Sigmoid colon (tissue), 7 donors: ENCODE measurements around the gene CPN1. TPM values are rescaled to one million over a fixed set of nuclear protein-coding genes. Genes with fewer than 3 reads are reported as not detected.

Experiments
- DNase-seq: peaks from one replicate; pipeline ENCODE4 v3.0.0-alpha.2; 2019
- H3K27ac ChIP-seq, 4 donors: fragments of 200-600 bp; sonication (generic); one replicate each; pipeline ENCODE4 v1.5.1; 2016 to 2019; ENCODE audit warnings: mild to moderate bottlenecking in 1 of 4
- H3K27me3 ChIP-seq, 3 donors: fragments of 200-600 bp; sonication (generic); one replicate each; pipeline ENCODE4 v1.5.1; 2019; ENCODE audit warnings: mild to moderate bottlenecking in 1 of 3
- H3K36me3 ChIP-seq, 4 donors: fragments of 200-600 bp; sonication (generic); one replicate each; pipeline ENCODE4 v1.5.1; 2016 to 2019
- H3K4me1 ChIP-seq, 4 donors: fragments of 200-600 bp; sonication (generic); one replicate each; pipeline ENCODE4 v1.5.1; 2017 to 2019
- H3K4me3 ChIP-seq, 4 donors: fragments of 200-600 bp; sonication (generic); one replicate each; pipeline ENCODE4 v1.5.1; 2017 to 2019; ENCODE audit warnings: mild to moderate bottlenecking in 2 of 4, moderate library complexity in 1 of 4
- H3K9me3 ChIP-seq, 4 donors: fragments of 200-600 bp in 3 of 4; sonication (generic) in 3 of 4; one replicate each; pipeline versions ENCODE4 v1.5.1 to v1.6.1; 2013 to 2019
- EP300 ChIP-seq, 4 donors: sonication (generic); formaldehyde crosslinking; IDR thresholded peaks; one replicate each; pipeline ENCODE4 v1.6.1; 2017; ENCODE audit warnings: antibody characterized with exemption in 4 of 4
- POLR2A ChIP-seq, 2 donors: fragments of 450-650 bp; IDR thresholded peaks; one replicate each; pipeline ENCODE4 v1.6.1; 2016; ENCODE audit warnings: antibody characterized with exemption in 2 of 2, mild to moderate bottlenecking in 2 of 2, moderate library complexity in 2 of 2
- POLR2AphosphoS5 ChIP-seq, 4 donors: sonication (generic); formaldehyde crosslinking; IDR thresholded peaks; one replicate each; pipeline ENCODE4 v1.6.1; 2017; ENCODE audit warnings: antibody characterized with exemption in 4 of 4
- WGBS, 2 donors: extraction: QIAGEN DNeasy Blood & Tissue Kit; methylation state at CpG; one replicate each; pipeline ENCODE4 v1.1.7; 2013; 5-methylcytosine and 5-hydroxymethylcytosine counted together
- intact Hi-C: fragments of 100-400 bp; cut with DNase I; formaldehyde crosslinking; loops from one replicate; pipeline ENCODE4 v1.15.1; 2023
- polyA plus RNA-seq, 3 donors: library from polyadenylated mRNA; stranded (reverse); fragments of 200-250 nt; gene quantifications; one replicate each; pipeline ENCODE4 v1.2.3, GENCODE V29; 2013
- total RNA-seq, 4 donors: library from RNA; depleted of rRNA; stranded (reverse); fragments of >200 nt; gene quantifications; one replicate each; pipeline ENCODE4 v1.1.0, GENCODE V29; 2016
- TF ChIP-seq, protein P1 (sequence below), 4 experiments: fragments of 450-650 bp in 3 of 4; fragments of 200-600 bp in 1 of 4; IDR thresholded peaks; one replicate each; pipeline ENCODE4 v1.5.1; 2016 to 2019; ENCODE audit warnings: antibody characterized with exemption in 4 of 4, mild to moderate bottlenecking in 3 of 4, moderate library complexity in 2 of 4
- donor health status: healthy with polysubstance abuse.
- donor health status: Bipolar disorder and iron deficiency.
- donor health status: healthy.

Gene CPN1
- total and polyA plus RNA-seq, 7 donors: 0.60 TPM; not detected in 6

DNA sequence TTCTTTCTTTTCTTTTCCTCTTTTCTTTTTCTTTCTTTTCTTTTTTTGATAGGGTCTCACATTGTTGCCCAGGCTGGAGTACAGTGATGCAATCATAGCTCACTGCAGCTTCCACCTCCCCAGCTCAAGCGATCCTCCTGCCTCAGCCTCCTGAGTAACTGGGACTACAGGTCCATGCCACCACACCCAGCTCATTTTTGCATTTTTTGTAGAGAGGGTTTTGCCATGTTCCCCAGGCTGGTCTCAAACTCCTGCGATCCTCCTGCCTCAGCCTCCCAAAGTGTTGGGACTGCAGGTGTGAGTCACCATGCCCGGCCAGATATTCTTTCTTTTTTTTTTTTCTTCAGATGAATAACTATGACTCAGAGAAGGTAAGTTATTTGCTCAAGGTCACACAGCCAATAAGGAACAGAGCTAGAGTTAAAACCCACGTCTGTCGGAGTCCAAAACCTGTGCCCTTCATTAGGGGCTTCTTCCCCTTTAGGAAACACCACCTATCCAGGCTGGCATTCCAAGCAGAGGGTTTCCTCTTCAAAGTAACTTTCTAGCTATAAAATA is 43.8 kb downstream of the CPN1 start:
- Histone ChIP-seq H3K4me1 (no peaks in the 10 kb centered on the region), H3K9me3 (no peaks in the 10 kb centered on the region), H3K27ac (no peak overlapping the region), H3K36me3 (no peaks in the 10 kb centered on the region), H3K4me3 (no peak overlapping the region), H3K27me3 (no peaks in the 10 kb centered on the region)
- WGBS, 2 donors: 52 to 70% methylated on average over 5 of the region's 5 CpGs
- TF ChIP-seq POLR2AphosphoS5 (IDR thresholded peaks at IDR 0.05) (no peak), POLR2A (IDR thresholded peaks at IDR 0.05) (no peak), EP300 (IDR thresholded peaks at IDR 0.05) (no peak)
- TF ChIP-seq, protein P1, sequence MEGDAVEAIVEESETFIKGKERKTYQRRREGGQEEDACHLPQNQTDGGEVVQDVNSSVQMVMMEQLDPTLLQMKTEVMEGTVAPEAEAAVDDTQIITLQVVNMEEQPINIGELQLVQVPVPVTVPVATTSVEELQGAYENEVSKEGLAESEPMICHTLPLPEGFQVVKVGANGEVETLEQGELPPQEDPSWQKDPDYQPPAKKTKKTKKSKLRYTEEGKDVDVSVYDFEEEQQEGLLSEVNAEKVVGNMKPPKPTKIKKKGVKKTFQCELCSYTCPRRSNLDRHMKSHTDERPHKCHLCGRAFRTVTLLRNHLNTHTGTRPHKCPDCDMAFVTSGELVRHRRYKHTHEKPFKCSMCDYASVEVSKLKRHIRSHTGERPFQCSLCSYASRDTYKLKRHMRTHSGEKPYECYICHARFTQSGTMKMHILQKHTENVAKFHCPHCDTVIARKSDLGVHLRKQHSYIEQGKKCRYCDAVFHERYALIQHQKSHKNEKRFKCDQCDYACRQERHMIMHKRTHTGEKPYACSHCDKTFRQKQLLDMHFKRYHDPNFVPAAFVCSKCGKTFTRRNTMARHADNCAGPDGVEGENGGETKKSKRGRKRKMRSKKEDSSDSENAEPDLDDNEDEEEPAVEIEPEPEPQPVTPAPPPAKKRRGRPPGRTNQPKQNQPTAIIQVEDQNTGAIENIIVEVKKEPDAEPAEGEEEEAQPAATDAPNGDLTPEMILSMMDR (IDR thresholded peaks at IDR 0.05): no peak
- no peak for DNase-seq
- intact Hi-C loops: no loop called here

DNA sequence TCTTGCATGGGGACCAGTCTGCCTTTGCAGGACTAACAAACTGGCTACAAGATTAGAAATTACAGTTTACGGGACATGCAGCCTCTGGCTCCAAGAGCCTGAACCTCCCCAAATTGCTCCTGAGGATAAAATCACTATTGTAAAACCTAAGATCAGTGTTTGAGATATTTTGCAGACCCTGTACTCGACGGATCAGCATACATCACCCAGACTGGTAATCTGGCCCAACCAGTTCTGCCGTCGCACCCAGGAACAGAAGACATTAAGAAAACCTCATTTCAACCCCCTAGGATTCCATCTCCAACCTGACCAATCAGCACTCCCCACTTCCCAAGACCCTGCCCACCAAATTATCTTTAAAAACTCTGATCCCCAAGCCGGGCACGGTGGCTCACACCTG is 44.8 kb downstream of the CPN1 start:
- Histone ChIP-seq H3K4me3 (no peak overlapping the region), H3K27ac (no peak overlapping the region), H3K27me3 (no peaks in the 10 kb centered on the region), H3K9me3 (no peaks in the 10 kb centered on the region), H3K4me1 (no peaks in the 10 kb centered on the region), H3K36me3 (no peaks in the 10 kb centered on the region)
- intact Hi-C loops: no loop called here
- DNase-seq: no peak
- TF ChIP-seq POLR2AphosphoS5 (IDR thresholded peaks at IDR 0.05): no peak
- no peak for TF ChIP-seq POLR2A (IDR thresholded peaks at IDR 0.05)
- TF ChIP-seq EP300 (IDR thresholded peaks at IDR 0.05): no peak
- TF ChIP-seq, protein P1 (IDR thresholded peaks at IDR 0.05): no peak
- WGBS, 2 donors: 63 to 91% methylated on average over 7 of the region's 7 CpGs

DNA sequence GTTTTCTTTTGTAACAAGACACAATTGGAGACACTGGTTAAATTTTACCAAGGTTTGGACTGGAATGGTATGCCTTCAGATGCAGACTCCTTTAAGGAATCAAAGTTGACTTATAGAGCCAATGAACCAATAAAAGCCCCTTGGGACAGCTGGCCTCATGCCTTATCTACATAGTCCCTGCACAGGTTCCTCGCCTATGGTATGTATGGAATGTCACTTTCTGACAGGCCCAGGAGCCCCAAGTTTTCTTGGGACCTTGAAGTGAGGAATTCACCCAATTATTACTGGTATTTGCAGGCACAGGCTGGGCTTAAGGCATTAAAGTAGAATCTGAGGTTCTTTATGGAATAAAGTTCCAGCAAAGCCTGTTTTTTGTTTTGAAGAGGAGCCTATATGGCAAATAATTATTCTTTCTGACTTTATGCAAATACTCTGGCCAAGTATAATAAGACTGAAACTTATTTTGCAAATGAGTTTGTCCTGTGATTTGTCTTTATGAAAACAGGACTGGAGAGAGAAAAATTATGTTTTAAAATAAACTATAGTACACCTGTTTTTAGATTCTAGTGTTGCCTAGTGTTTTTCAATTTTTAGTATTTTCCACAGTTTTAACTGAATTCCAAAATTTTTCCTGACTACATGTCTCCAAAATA is 47.8 kb downstream of the CPN1 start:
- H3K36me3 ChIP-seq: no peaks in the 10 kb centered on the region
- H3K9me3 ChIP-seq: no peaks in the 10 kb centered on the region
- H3K27ac ChIP-seq: no peak overlapping the region
- no peak overlapping the region for H3K4me3 ChIP-seq
- DNase-seq: no peak
- H3K27me3 ChIP-seq: no peaks in the 10 kb centered on the region
- no peaks in the 10 kb centered on the region for H3K4me1 ChIP-seq
- no peak for TF ChIP-seq EP300 (IDR thresholded peaks at IDR 0.05)
- TF ChIP-seq, protein P1 (IDR thresholded peaks at IDR 0.05): no peak
- no peak for TF ChIP-seq POLR2AphosphoS5 (IDR thresholded peaks at IDR 0.05)
- TF ChIP-seq POLR2A (IDR thresholded peaks at IDR 0.05): no peak
- intact Hi-C loops: no loop called here
- WGBS, 2 donors: 56 to 68% methylated on average over 1 of the region's 1 CpG

DNA sequence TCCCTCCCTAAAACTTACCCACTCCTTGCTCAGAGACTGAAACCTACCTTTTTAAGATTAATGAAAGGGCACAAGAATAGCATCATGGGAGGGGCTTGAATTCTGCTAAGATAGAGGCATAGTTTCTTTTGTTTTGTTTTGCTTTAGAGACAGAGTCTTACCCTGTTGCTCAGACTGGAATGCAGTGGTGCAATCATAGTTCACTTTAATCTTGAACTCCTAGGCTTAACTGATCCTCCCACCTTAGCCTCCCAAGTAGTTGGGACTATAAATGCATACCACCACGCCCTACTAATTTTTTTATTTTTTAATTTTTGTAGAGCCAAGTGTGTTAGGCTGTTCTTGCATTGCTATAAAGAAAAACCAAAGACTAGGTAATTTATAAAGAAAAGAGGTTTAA is 54.3 kb downstream of the CPN1 start:
- Histone ChIP-seq H3K9me3 (peaks cover 0 to 8% (median 0%) of the 10 kb centered on the region in 4 donors), H3K36me3 (no peaks in the 10 kb centered on the region), H3K27ac (no peak overlapping the region), H3K4me3 (no peak overlapping the region), H3K27me3 (no peaks in the 10 kb centered on the region), H3K4me1 (no peaks in the 10 kb centered on the region)
- intact Hi-C loops: no loop called here
- TF ChIP-seq EP300 (IDR thresholded peaks at IDR 0.05): no peak
- TF ChIP-seq, protein P1 (IDR thresholded peaks at IDR 0.05): no peak
- no peak for TF ChIP-seq POLR2AphosphoS5 (IDR thresholded peaks at IDR 0.05)
- no peak for TF ChIP-seq POLR2A (IDR thresholded peaks at IDR 0.05)
- DNase-seq: no peak
- 92 to 95% methylated on average over 1 of the region's 1 CpG for WGBS, 2 donors
